ENCODE measurements around the gene ACVR2A. TPM values are rescaled to one million over a fixed set of nuclear protein-coding genes. Genes with fewer than 3 reads are reported as not detected.

The ACVR2A gene
- total and polyA plus RNA-seq, 9 of the 15 experiments (the other 6 are each of a cell fraction or from before 2014, with no cell fraction given) = 1.2 to 3.9 (median 2.4) TPM

GRCh38 chr2:147933931-147934330, 89.1 kb downstream of the ACVR2A start:
- ChIA-PET POLR2A (no interaction called here), CTCF (ENCODE audit: low intra/inter-chr PET ratio) (no interaction called here)
- Histone ChIP-seq H3K4me3 (no peak overlapping the region), H3K27me3 (ENCODE audit: control insufficient read depth in 2 of 2, insufficient read depth in 2 of 2, low read length in 2 of 2) (no peaks in the 10 kb centered on the region), H3K9me1 (ENCODE audit: control insufficient read depth, insufficient read depth, low read length) (no peaks in the 10 kb centered on the region), H3K4me2 (ENCODE audit: insufficient read depth, low read length) (no peak overlapping the region), H4K20me1 (replicated peaks; ENCODE audit: control insufficient read depth, insufficient read depth, low read length) (no peaks in the 10 kb centered on the region), H2AFZ (ENCODE audit: low read depth, low read length) (no peak overlapping the region), H3K4me1 (replicated peaks in 1 of 2; ENCODE audit: control insufficient read depth in 2 of 2, insufficient read depth in 2 of 2, low read length in 2 of 2) (no peaks in the 10 kb centered on the region), H3K36me3 (ENCODE audit: control insufficient read depth, insufficient read depth, low read length) (peaks cover 45% of the 10 kb centered on the region), H3K9me3 (replicated peaks; ENCODE audit: control insufficient read depth, insufficient read depth, low read depth, low read length) (no peaks in the 10 kb centered on the region), H3K9ac (ENCODE audit: insufficient read depth in 1 of 2, low read depth in 2 of 2, low read length in 2 of 2) (no peak overlapping the region), H3K79me2 (ENCODE audit: control insufficient read depth, insufficient read depth, low read length) (no peaks in the 10 kb centered on the region), H3K27ac (ENCODE audit: extremely low read depth, low read depth, low read length) (no peak overlapping the region)
- DNase-seq (ENCODE audit: extremely low read depth in 1 of 4, low spot score in 3 of 4) = no peak
- ATAC-seq = no peak
- intact Hi-C loops (cut with micrococcal nuclease) (no loop called here), in situ Hi-C loops (cut with MboI) (loop anchor here (10.0 to 25.0 kb wide), 2 partner anchors 581 to 1053 kb away; no protein-coding TSS in a partner anchor)
- no TSS peak for BruUV-seq (replicated peaks)
- FAIRE-seq = no peak
- no peak for TF ChIP-seq CHD2 (IDR thresholded peaks at IDR 0.05; ENCODE audit: low read depth, low read length)
- no peak for TF ChIP-seq XRCC5 (IDR thresholded peaks at IDR 0.05; ENCODE audit: low read depth, low read length)
- no peak for TF ChIP-seq SAFB2 (IDR thresholded peaks at IDR 0.05; ENCODE audit: borderline replicate concordance, low read depth, low read length, severe bottlenecking)
- TF ChIP-seq NRF1 (conservative IDR thresholded peaks at IDR 0.05 in 1 of 2, IDR thresholded peaks at IDR 0.05 in 1 of 2) = no peak
- no peak for TF ChIP-seq ZNF518B (CRISPR knock-in tag; IDR thresholded peaks at IDR 0.05)
- no peak for TF ChIP-seq GATAD2B (IDR thresholded peaks at IDR 0.05; ENCODE audit: borderline replicate concordance)
- TF ChIP-seq TCF3 (CRISPR knock-in tag; IDR thresholded peaks at IDR 0.05) = no peak
- no peak for TF ChIP-seq ZNF384 (IDR thresholded peaks at IDR 0.05; ENCODE audit: low read depth, low read length)
- no peak for TF ChIP-seq NCOA4 (IDR thresholded peaks at IDR 0.05; ENCODE audit: partially characterized antibody)
- TF ChIP-seq ZNF23 (CRISPR knock-in tag; IDR thresholded peaks at IDR 0.05) = no peak
- no peak for TF ChIP-seq RBM14 (IDR thresholded peaks at IDR 0.05; ENCODE audit: borderline replicate concordance, insufficient read depth, low read depth, low read length)
- no peak for TF ChIP-seq FOXP4 (CRISPR knock-in tag; IDR thresholded peaks at IDR 0.05; ENCODE audit: borderline replicate concordance)
- no peak for TF ChIP-seq E2F6 (IDR thresholded peaks at IDR 0.05; ENCODE audit: borderline replicate concordance in 1 of 2, extremely low read depth in 1 of 2, insufficient read depth in 1 of 2, insufficient read length in 1 of 2, low read depth in 1 of 2, low read length in 1 of 2, poor library complexity in 1 of 2, severe bottlenecking in 1 of 2)
- no peak for TF ChIP-seq TBP (optimal IDR thresholded peaks at IDR 0.05; ENCODE audit: low read depth, low read length)
- no peak for TF ChIP-seq ZKSCAN3 (CRISPR knock-in tag; IDR thresholded peaks at IDR 0.05)
- no peak for TF ChIP-seq MAX (CRISPR knock-in tag; IDR thresholded peaks at IDR 0.05)
- no peak for TF ChIP-seq RCOR1 (IDR thresholded peaks at IDR 0.05; ENCODE audit: borderline replicate concordance in 1 of 2, low read depth in 2 of 2, low read length in 2 of 2)
